Measurements from ENCODE around the gene CRY1.
"Not testable (repeated sequence)": the region's sequence is repeated elsewhere in the genome, so short reads cannot be mapped to it uniquely, and the experiment has no call there.

CRY1 gene

GRCh38 chr12:107108366-107108765, 15.0 kb upstream of the CRY1 start:
- not testable (repeated sequence) for DNase-seq (ENCODE audit: low spot score)

GRCh38 chr12:107107381-107107780, 14.0 kb upstream of the CRY1 start:
- no peak for DNase-seq (ENCODE audit: low spot score)

GRCh38 chr12:107106241-107107025, 13.1 kb upstream of the CRY1 start:
- DNase-seq (ENCODE audit: low spot score): no peak

GRCh38 chr12:107105410-107105703, 12.0 kb upstream of the CRY1 start:
- no peak for DNase-seq (ENCODE audit: low spot score)

- no peak for DNase-seq (ENCODE audit: low spot score)
Observed at GRCh38 chr12:107103516-107103915, 10.2 kb upstream of the CRY1 start.

GRCh38 chr12:107103097-107103496, 9.7 kb upstream of the CRY1 start:
- no peak for DNase-seq (ENCODE audit: low spot score)

- no peak for DNase-seq (ENCODE audit: low spot score)
Observed at GRCh38 chr12:107102294-107102693, 8.9 kb upstream of the CRY1 start.

- DNase-seq (ENCODE audit: low spot score): no peak
Observed at GRCh38 chr12:107101651-107102050, 8.3 kb upstream of the CRY1 start.

- DNase-seq (ENCODE audit: low spot score): no peak
Observed at GRCh38 chr12:107099917-107100316, 6.6 kb upstream of the CRY1 start.

GRCh38 chr12:107096571-107096970, 3.2 kb upstream of the CRY1 start:
- no peak for DNase-seq (ENCODE audit: low spot score)

- no peak for DNase-seq (ENCODE audit: low spot score)
Observed at GRCh38 chr12:107094183-107094448, 767 bp upstream of the CRY1 start.

GRCh38 chr12:107092669-107093416, 506 bp downstream of the CRY1 start:
- peak; percentile 50 for DNase-seq (ENCODE audit: low spot score)

GRCh38 chr12:107091989-107092641, 1.2 kb downstream of the CRY1 start:
- DNase-seq (ENCODE audit: low spot score): peak; percentile 92

GRCh38 chr12:107091381-107091780, 2.0 kb downstream of the CRY1 start:
- peak; percentile 65 for DNase-seq (ENCODE audit: low spot score)

GRCh38 chr12:107090711-107091110, 2.6 kb downstream of the CRY1 start:
- no peak for DNase-seq (ENCODE audit: low spot score)

- DNase-seq (ENCODE audit: low spot score): no peak
Observed at GRCh38 chr12:107088912-107089311, 4.4 kb downstream of the CRY1 start.

- no peak for DNase-seq (ENCODE audit: low spot score)
Observed at GRCh38 chr12:107086314-107086713, 7.0 kb downstream of the CRY1 start.

- no peak for DNase-seq (ENCODE audit: low spot score)
Observed at GRCh38 chr12:107081778-107082177, 11.6 kb downstream of the CRY1 start.

- DNase-seq (ENCODE audit: low spot score): no peak
Observed at GRCh38 chr12:107080299-107080698, 13.1 kb downstream of the CRY1 start.

GRCh38 chr12:107079172-107080011, 14.0 kb downstream of the CRY1 start:
- peak; percentile 44 for DNase-seq (ENCODE audit: low spot score)

GRCh38 chr12:107073266-107073665, 20.1 kb downstream of the CRY1 start:
- not testable (repeated sequence) for DNase-seq (ENCODE audit: low spot score)

- no peak for DNase-seq (ENCODE audit: low spot score)
Observed at GRCh38 chr12:107066691-107067090, 26.7 kb downstream of the CRY1 start.
